Loucy (cell line): ENCODE data around the gene MTSS2.

ENCODE experiments used
- H2AFZ ChIP-seq: fragments of 200-600 bp; sonication (generic); 2 replicates; pipeline ENCODE4 v1.6.0; 2016; ENCODE audit warnings: antibody characterized with exemption, mild to moderate bottlenecking, low read length, moderate library complexity
- H3F3A ChIP-seq: fragments of 200-600 bp; 2 replicates; pipeline ENCODE4 v1.6.0; 2016; ENCODE audit warnings: antibody characterized with exemption, low read depth, mild to moderate bottlenecking
- H3K27me3 ChIP-seq: fragments of 200-600 bp; sonication (generic); 2 replicates; pipeline ENCODE4 v1.6.1; 2014; ENCODE audit warnings: low read length, mild to moderate bottlenecking; ENCODE audit not compliant: insufficient read depth, poor library complexity, severe bottlenecking
- H3K36me3 ChIP-seq: fragments of 200-600 bp; sonication (generic); 2 replicates; pipeline ENCODE4 v1.6.1; 2016; ENCODE audit warnings: low read length; ENCODE audit not compliant: insufficient read depth
- H3K4me1 ChIP-seq: fragments of 200-600 bp; sonication (generic); 2 replicates; pipeline ENCODE4 v1.5.1; 2014; ENCODE audit warnings: low read length, mild to moderate bottlenecking; ENCODE audit not compliant: insufficient read depth, poor library complexity, severe bottlenecking
- H3K4me2 ChIP-seq: fragments of 200-600 bp; sonication (generic); 2 replicates; pipeline ENCODE4 v1.6.0; 2014; ENCODE audit warnings: antibody characterized with exemption, low read length, low read depth, mild to moderate bottlenecking; ENCODE audit not compliant: poor library complexity, severe bottlenecking
- H3K4me3 ChIP-seq: fragments of 200-600 bp; sonication (generic); 2 replicates; pipeline ENCODE4 v1.5.1; 2014; ENCODE audit warnings: low read length, mild to moderate bottlenecking, mixed read lengths; ENCODE audit not compliant: poor library complexity, severe bottlenecking
- H3K79me2 ChIP-seq: fragments of 200-600 bp; sonication (generic); 2 replicates; pipeline ENCODE4 v1.6.1; 2014; ENCODE audit warnings: low read length; ENCODE audit not compliant: insufficient read depth
- H3K9ac ChIP-seq: fragments of 200-600 bp; sonication (generic); 2 replicates; pipeline ENCODE4 v1.6.0; 2014; ENCODE audit warnings: mild to moderate bottlenecking, low read depth, low read length, moderate library complexity; ENCODE audit not compliant: poor library complexity, severe bottlenecking
- H3K9me2 ChIP-seq: fragments of 200-600 bp; sonication (generic); replicated peaks from 2 replicates; pipeline ENCODE4 v1.6.1; 2016; ENCODE audit warnings: low read depth, low read length, mixed read lengths
- H3K9me3 ChIP-seq: fragments of 200-600 bp; sonication (generic); 2 replicates; pipeline ENCODE4 v1.6.1; 2014; ENCODE audit warnings: mild to moderate bottlenecking, antibody characterized with exemption, low read length, low read depth; ENCODE audit not compliant: insufficient read depth
- H4K20me1 ChIP-seq: fragments of 200-600 bp; sonication (generic); 2 replicates; pipeline ENCODE4 v1.6.0; 2014; ENCODE audit warnings: antibody characterized with exemption, low read length, mild to moderate bottlenecking; ENCODE audit not compliant: insufficient read depth, poor library complexity, severe bottlenecking
- CTCF ChIP-seq: fragments of 200-600 bp; sonication (generic); conservative IDR thresholded peaks from 2 replicates; pipeline ENCODE4 v1.5.1; 2014; ENCODE audit warnings: mild to moderate bottlenecking, antibody characterized with exemption, low read length
- EZH2phosphoT487 ChIP-seq: fragments of 200-600 bp; IDR thresholded peaks from 2 replicates; pipeline ENCODE4 v1.6.1; 2018; ENCODE audit warnings: antibody characterized with exemption, mild to moderate bottlenecking, moderate library complexity, borderline replicate concordance

The MTSS2 gene

GRCh38 chr16:70656712-70657263, 29.1 kb downstream of the MTSS2 start:
- H3K4me1 ChIP-seq = no peaks in the 10 kb centered on the region
- no peak overlapping the region for H3K4me2 ChIP-seq
- H3K9me3 ChIP-seq = no peaks in the 10 kb centered on the region
- no peak overlapping the region for H3K9ac ChIP-seq
- H4K20me1 ChIP-seq = no peaks in the 10 kb centered on the region
- H3K27me3 ChIP-seq = no peaks in the 10 kb centered on the region
- H3F3A ChIP-seq = no peaks in the 10 kb centered on the region
- H3K79me2 ChIP-seq = no peaks in the 10 kb centered on the region
- H3K4me3 ChIP-seq = no peak overlapping the region
- H2AFZ ChIP-seq = no peak overlapping the region
- TF ChIP-seq CTCF (no peak), EZH2phosphoT487 (no peak)
- H3K9me2 ChIP-seq = no peaks in the 10 kb centered on the region
- H3K36me3 ChIP-seq = no peaks in the 10 kb centered on the region

GRCh38 chr16:70656065-70656711, 29.7 kb downstream of the MTSS2 start:
- H3F3A ChIP-seq = no peaks in the 10 kb centered on the region
- TF ChIP-seq CTCF = no peak
- no peak overlapping the region for H3K4me2 ChIP-seq
- no peak overlapping the region for H2AFZ ChIP-seq
- no peaks in the 10 kb centered on the region for H3K27me3 ChIP-seq
- H3K36me3 ChIP-seq = no peaks in the 10 kb centered on the region
- H3K4me3 ChIP-seq = no peak overlapping the region
- no peaks in the 10 kb centered on the region for H4K20me1 ChIP-seq
- no peak overlapping the region for H3K9ac ChIP-seq
- H3K4me1 ChIP-seq = no peaks in the 10 kb centered on the region
- H3K9me3 ChIP-seq = no peaks in the 10 kb centered on the region
- no peaks in the 10 kb centered on the region for H3K79me2 ChIP-seq
- H3K9me2 ChIP-seq = no peaks in the 10 kb centered on the region

GRCh38 chr16:70653809-70654771, 31.8 kb downstream of the MTSS2 start:
- Histone ChIP-seq H2AFZ (peak overlapping the region; percentile 67), H3F3A (no peaks in the 10 kb centered on the region), H3K36me3 (no peaks in the 10 kb centered on the region), H3K4me3 (no peak overlapping the region), H3K9me2 (no peaks in the 10 kb centered on the region), H3K79me2 (no peaks in the 10 kb centered on the region), H3K4me1 (no peaks in the 10 kb centered on the region), H3K9ac (no peak overlapping the region), H3K9me3 (no peaks in the 10 kb centered on the region), H3K4me2 (no peak overlapping the region), H3K27me3 (no peaks in the 10 kb centered on the region), H4K20me1 (no peaks in the 10 kb centered on the region)
- TF ChIP-seq CTCF (peak; percentile 95), EZH2phosphoT487 (no peak)
